HG03439 (cell line): ENCODE data around the gene FOXN3.

Experiments used
- ATAC-seq: cut with Tn5 transposase; IDR thresholded peaks from one replicate; pipeline ENCODE4 v1.9.1; 2021; ENCODE audit warnings: mild to moderate bottlenecking, moderate library complexity; ENCODE audit not compliant: unreplicated experiment

Gene FOXN3

GRCh38 chr14:89340200-89341181, 76.5 kb downstream of the FOXN3 start:
- ATAC-seq, result no peak

DNA sequence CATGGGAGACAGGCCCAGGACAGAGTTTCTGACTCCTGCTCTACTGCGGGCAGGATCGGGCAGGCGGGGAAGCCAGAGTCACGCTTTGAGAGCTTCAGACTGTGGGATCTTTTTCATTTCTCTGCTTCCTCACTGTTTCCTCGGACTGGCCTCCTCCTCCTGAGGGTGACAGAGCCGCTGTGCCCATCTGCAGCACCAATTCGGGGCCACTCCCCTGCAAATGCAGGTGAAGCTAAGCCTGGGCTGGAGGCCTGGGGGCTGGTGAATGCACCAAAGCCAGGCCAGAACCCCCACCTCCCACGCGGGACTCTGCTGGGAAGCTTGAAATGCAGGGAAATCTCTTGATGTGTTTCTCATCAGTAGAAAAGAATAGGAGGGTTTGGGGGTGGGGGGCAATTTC, 77.5 kb downstream of the FOXN3 start:
- no peak for ATAC-seq

GRCh38 chr14:89339158-89339557, 77.9 kb downstream of the FOXN3 start:
- ATAC-seq, result no peak

DNA sequence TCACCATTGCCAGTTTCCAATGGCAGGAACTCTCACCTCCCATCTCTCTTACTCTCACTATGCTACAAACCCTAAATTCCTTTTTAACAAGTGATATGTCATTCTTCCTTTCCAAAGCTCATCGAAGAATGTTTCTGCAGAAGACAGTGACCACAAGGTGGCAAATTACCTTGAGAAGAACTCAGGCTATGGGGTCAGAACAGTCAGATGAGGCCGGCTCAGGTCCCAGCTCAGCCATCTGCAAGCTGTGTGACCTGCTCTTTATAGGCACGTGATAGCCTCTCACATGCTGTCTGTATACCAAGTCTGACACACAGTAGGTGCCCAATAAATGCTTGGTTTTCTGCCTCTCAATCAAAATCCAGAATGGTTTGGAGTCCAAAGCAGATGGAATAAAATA, 80.7 kb downstream of the FOXN3 start:
- ATAC-seq, result no peak

GRCh38 chr14:89332031-89332430, 85.0 kb downstream of the FOXN3 start:
- ATAC-seq, result no peak

DNA sequence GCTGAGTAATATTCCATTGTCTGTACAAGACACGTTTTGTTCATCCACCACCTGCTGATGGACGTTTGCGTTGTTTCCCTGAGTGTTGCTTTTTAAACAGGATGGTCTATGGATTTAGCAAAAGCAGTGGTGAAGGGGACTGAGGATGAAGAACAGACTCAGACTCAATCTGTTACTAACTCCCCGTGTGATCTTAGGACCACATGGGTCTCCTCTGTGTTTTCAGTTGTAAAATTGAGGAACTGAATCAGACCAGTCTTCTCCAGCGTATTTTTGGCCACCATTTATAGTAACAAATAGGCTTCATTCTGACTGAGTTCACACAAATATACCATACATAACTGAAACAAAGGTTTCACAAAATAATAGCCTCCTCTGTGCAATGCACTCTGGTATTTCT, 85.6 kb downstream of the FOXN3 start:
- ATAC-seq, result peak; percentile 81

DNA sequence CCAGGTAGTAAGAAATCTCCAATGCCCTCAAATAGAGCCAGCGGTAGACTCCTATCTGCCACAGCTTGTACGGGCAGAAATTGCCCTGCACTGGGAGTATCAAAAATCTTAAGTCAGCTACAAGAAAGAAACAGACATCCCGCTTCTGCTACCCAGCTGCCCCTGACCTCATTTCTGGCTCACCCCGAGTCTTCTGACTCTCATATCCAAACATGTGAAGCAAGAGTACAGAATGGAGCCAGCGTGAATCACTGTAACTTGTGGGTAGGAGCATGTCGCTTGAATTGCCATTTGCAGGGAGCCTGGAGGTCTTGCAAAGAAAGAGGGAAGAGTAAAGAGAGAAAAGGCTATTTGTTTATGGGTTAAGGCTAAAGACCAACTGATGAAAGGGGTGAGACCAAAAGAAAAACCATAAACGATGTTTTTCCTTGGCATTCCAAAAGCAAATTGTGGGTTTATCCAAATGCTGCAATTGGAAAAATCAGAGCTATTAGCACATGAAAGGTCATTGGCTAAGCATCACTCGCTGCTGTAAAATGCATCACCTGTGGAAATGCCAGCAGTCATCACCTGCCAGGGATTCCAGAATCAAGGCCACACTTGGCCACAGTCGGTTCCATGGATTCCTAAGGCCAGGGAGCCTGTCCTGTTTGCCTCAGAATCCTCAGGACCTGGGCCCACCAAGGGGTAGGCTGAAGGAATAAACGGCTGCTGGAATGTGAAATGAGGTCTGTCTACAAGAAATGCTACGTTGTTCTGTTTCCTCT, 86.6 kb downstream of the FOXN3 start:
- ATAC-seq, result no peak

DNA sequence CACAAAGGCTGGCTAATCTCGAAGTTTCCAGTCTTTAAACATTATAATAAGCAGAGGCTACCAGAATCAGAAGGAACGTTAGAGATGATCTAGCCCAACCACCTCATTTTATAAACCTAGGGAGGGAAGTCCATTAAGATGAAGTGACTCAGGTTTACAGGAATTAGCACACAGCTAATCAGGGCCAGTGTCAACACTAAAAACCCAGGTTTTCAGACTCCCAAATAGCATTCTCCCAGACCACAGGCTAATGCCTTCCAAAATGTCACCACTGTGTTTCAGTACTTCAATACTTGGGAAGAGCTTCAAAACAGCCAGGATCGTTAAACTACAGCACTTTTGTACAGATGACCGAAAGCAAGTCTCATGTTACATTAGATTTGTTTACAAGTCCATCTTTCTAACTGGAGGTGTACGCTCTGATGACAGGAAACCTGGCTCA, 89.2 kb downstream of the FOXN3 start:
- no peak for ATAC-seq

GRCh38 chr14:89325959-89326358, 91.1 kb downstream of the FOXN3 start:
- ATAC-seq, result no peak

DNA sequence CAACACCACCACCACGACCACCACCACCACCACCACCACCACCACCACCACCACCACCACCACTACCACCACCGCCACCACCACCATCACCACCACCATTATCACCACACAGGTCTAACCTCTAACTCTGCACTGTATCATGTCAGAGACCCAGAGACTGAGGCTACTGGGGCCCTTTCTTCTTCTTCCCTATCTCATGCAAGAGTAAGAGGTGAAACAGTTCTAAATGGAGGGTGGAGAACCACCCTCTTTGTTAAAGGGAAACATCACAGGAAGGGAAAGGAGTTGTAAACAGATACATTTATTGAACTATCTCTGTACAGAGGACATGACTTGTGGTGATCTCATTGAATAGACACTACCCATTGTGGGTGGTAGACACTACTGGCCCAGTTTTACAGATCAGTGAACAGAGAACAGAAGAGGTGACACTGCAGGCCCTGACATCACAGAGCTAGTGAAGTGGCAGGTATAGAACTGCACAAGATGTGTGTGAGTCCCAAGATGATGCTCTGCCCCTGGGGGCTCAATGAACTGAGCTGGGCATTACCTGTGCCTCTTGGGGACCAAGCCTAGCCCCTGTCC, 91.6 kb downstream of the FOXN3 start:
- no peak for ATAC-seq

- no peak for ATAC-seq
Observed at GRCh38 chr14:89324501-89325298, 92.3 kb downstream of the FOXN3 start.

DNA sequence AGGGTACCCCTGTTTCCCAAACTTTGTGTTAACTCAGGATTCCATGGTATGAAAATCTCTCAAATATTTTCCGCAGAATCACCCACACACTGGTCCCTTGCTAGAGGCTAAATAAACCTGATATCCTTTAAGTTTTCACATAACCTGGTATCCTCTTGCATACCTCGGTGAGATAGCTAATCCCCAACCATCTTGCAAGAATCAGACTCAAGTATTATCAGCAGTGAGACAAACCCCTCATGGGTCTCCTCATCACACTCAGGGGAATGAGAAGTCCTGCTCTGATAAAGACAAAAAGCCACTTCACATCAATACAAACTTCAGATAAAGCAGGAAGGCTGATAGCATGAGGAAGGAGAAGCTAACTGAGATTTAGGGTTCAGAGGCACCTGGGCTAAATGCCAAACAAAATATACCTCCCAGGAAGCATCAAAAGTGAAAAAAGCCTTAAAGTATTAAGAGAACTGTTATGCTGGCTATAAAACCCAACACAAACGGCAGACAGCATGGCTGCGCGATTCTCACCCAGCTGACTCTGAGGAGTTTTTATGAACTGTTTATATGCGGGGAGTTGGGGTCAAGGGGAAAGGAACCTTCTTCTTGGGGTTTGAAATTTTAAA, 96.5 kb downstream of the FOXN3 start:
- no peak for ATAC-seq

- ATAC-seq, result no peak
Observed at GRCh38 chr14:89319687-89320086, 97.3 kb downstream of the FOXN3 start.

DNA sequence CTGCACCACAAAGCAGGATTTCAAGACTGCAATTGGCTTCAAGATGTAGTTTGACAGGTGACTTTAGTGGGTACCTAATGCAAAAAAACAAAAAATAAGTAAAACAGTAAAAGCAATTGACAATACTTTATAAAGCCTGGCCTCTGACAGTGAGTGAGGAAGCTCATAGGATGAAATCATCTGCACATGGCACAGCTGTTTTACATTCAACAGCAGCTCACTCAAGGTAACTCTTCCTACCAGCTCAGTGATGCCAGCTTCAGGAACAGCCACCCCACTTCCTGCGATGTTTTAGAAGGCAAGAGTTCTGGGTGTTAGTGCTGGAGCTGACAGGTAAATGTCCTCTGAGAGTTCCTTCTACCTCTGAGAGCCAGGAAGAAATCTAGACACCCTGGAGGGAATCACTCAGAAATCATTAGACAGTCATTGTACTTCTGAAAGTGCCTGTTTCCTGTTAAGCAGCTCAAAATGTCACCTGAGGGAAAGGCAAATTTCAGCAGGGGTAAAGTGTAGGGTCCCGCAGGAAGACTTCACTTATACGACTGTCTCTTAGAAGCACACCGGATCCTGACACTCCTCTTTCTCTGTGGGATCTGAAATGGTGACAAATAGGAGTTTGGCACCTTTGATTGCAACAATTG, 99.9 kb downstream of the FOXN3 start:
- peak; percentile 54 for ATAC-seq

DNA sequence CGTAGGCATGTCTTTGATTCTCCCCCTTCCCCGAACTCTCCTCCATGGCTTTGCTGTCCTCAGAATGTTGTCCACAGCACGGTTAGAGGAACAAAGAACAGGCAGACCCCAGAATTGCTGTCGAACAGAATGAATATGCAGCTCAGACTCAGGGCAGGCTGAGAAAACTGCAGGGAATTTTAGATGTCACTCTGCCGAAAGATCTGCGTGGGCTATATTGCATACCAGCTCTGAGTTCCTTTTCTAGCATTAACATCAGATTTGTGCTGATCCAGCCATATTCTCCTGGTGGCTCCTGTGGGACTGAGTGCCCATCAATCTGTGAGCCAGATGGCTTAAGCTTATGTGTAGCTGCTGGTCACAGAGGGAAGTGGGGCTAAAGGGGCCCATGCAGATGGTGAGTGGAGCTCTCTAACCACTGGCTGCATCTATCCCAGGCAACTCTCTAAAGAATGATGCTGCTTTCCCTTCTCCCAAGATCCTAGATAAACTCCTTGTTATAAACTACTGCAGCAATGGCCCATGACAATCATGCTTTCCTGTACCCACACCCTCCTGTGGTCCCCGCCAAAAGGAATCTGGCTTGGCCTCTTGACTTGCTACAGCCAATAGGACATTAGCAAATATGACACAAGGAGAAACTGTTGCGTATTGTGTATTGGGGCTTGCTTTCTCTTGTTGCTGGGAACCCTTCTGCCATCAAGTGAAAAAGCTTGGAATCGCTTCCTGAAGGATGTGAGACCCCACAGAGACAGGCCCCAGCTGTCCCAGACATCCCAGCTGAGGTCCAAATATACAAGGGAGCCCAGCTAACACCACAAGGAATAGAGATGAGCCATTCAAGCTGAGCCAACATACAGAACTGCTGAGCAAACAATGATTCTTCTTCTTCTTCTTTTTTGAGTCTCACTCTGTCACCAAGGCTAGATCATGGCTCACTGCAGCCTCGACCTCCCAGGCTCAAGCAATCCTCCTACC, 101.3 kb downstream of the FOXN3 start:
- ATAC-seq, result no peak

GRCh38 chr14:89314274-89314673, 102.8 kb downstream of the FOXN3 start:
- no peak for ATAC-seq

DNA sequence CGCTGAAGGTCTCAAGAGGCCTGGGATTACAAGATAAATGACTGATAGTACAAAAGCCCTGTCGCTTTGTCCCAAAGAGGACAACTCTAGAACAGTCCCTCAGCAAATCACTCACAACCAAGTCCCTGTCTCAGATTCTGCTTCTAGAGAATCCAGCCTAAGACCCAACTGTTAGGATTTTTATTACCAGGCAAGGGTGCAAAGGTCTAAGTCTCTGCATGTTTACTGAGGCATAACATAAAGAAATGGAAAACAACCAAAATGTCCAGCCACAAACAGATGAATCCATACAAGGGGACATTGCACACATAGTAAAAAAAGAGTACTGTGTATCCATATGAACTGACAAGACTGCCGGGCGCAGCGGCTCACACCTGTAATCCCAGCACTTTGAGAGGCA, 104.1 kb downstream of the FOXN3 start:
- no peak for ATAC-seq

DNA sequence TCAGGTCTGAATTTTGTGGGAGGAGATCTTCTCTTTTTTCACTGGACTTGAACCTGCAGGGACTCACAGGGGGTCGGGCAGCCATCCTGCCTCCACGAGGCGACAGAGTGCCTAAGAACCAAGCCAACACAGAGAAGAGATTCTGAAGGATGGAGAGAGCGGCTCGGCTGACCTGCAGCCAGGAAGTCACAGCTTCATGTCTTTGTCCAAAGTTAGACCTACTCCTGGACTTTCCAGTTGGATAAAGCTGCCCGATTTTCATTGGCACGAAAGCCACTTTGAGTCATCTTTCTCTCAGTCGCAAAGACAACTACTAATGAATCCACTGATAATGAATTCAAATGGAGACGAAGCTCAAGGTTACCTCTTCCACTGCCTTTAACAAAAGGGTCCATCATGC, 106.8 kb downstream of the FOXN3 start:
- ATAC-seq, result no peak
